Epithelial cell of proximal tubule (primary cell): Measurements from ENCODE around the gene DPH6. TPM values are rescaled to one million over a fixed set of nuclear protein-coding genes. Genes with fewer than 3 reads are reported as not detected.

Source experiments
- DNase-seq: peaks from one replicate; pipeline ENCODE4 v3.0.0-alpha.2; 2011; ENCODE audit warnings: low read depth
- H3K4me3 ChIP-seq: 2 replicates; pipeline ENCODE4 v1.5.1; 2011; ENCODE audit warnings: low read depth, mild to moderate bottlenecking, low read length
- CTCF ChIP-seq: conservative IDR thresholded peaks from 2 replicates; pipeline ENCODE4 v1.5.1; 2012; ENCODE audit warnings: low read depth, mild to moderate bottlenecking, low read length
- total RNA-seq: library from RNA; depleted of rRNA; stranded (reverse); fragments of >200 nt; gene quantifications from 2 replicates; pipeline ENCODE4 v1.2.3, GENCODE V29; 2015

DPH6 gene
- total RNA-seq, 1 donor from 2014 or later, result 10.0 TPM

GRCh38 chr15:35327789-35328188, 218.2 kb downstream of the DPH6 start:
- no peak overlapping the region for H3K4me3 ChIP-seq
- DNase-seq, result no peak
- TF ChIP-seq CTCF, result no peak

- no peak for TF ChIP-seq CTCF
- DNase-seq, result no peak
- no peak overlapping the region for H3K4me3 ChIP-seq
Observed at GRCh38 chr15:35325374-35325941, 220.5 kb downstream of the DPH6 start.

- DNase-seq, result no peak
- no peak for TF ChIP-seq CTCF
- H3K4me3 ChIP-seq, result no peak overlapping the region
Observed at GRCh38 chr15:35323141-35323540, 222.8 kb downstream of the DPH6 start.

- H3K4me3 ChIP-seq, result no peak overlapping the region
- no peak for DNase-seq
- TF ChIP-seq CTCF, result no peak
Observed at GRCh38 chr15:35321926-35322325, 224.0 kb downstream of the DPH6 start.

- H3K4me3 ChIP-seq, result no peak overlapping the region
- no peak for DNase-seq
- no peak for TF ChIP-seq CTCF
Observed at GRCh38 chr15:35320911-35321310, 225.1 kb downstream of the DPH6 start.
